ENCODE results near the gene CDH23.

- no peak for TF ChIP-seq CTCF (IDR thresholded peaks at IDR 0.05)
- TF ChIP-seq EP300 (IDR thresholded peaks at IDR 0.05) = no peak
- TF ChIP-seq POLR2A (IDR thresholded peaks at IDR 0.05) = no peak
Measured at GRCh38 chr10:71580415-71580814, 183.7 kb downstream of the CDH23 start.
